Smooth muscle cell (in vitro differentiated cells): ENCODE data around the gene KCNMA1. TPM values are rescaled to one million over a fixed set of nuclear protein-coding genes. Genes with fewer than 3 reads are reported as not detected.
A peak's percentile ranks its signal among the peaks of the same experiment; 100 is the strongest.

Experiments
- DNase-seq: peaks from one replicate; lab custom pipeline; 2025; ENCODE audit not compliant: unreplicated experiment; lab: John Stamatoyannopoulos, UW
- H2AFZ ChIP-seq: fragments of 200-600 bp; sonication (generic); 2 replicates; pipeline ENCODE4 v1.6.0; 2016; ENCODE audit warnings: antibody characterized with exemption, low read depth, mild to moderate bottlenecking
- H3F3A ChIP-seq: fragments of 200-600 bp; sonication (generic); 2 replicates; pipeline ENCODE4 v1.6.0; 2017; ENCODE audit warnings: antibody characterized with exemption, low read depth
- H3K27ac ChIP-seq: fragments of 200-600 bp; sonication (generic); 2 replicates; pipeline ENCODE4 v1.5.1; 2016; ENCODE audit warnings: low read depth, mild to moderate bottlenecking
- H3K27me3 ChIP-seq: fragments of 200-600 bp; sonication (generic); 2 replicates; pipeline ENCODE4 v1.6.1; 2016; ENCODE audit warnings: low read depth, mild to moderate bottlenecking
- H3K36me3 ChIP-seq: fragments of 200-600 bp; sonication (generic); 2 replicates; pipeline ENCODE4 v1.5.1; 2016; ENCODE audit warnings: low read depth
- H3K4me1 ChIP-seq: fragments of 200-600 bp; sonication (generic); 2 replicates; pipeline ENCODE4 v1.5.1; 2016; ENCODE audit warnings: low read depth
- H3K4me2 ChIP-seq: fragments of 200-600 bp; sonication (generic); 2 replicates; pipeline ENCODE4 v1.6.0; 2016; ENCODE audit warnings: mild to moderate bottlenecking
- H3K4me3 ChIP-seq: fragments of 200-600 bp; sonication (generic); 2 replicates; pipeline ENCODE4 v1.5.1; 2016; ENCODE audit warnings: mild to moderate bottlenecking
- H3K79me2 ChIP-seq: fragments of 200-600 bp; sonication (generic); 2 replicates; pipeline ENCODE4 v1.6.0; 2016; ENCODE audit warnings: low read depth, mild to moderate bottlenecking
- H3K9ac ChIP-seq: fragments of 200-600 bp; sonication (generic); 2 replicates; pipeline ENCODE4 v1.6.0; 2016; ENCODE audit warnings: low read depth
- H3K9me3 ChIP-seq: fragments of 200-600 bp; sonication (generic); replicated peaks from 2 replicates; pipeline ENCODE4 v1.5.1; 2016; ENCODE audit warnings: low read depth
- H4K20me1 ChIP-seq: fragments of 200-600 bp; sonication (generic); 2 replicates; pipeline ENCODE4 v1.6.0; 2016; ENCODE audit warnings: low read depth
- CTCF ChIP-seq: fragments of 200-600 bp; sonication (generic); IDR thresholded peaks from 2 replicates; pipeline ENCODE4 v1.5.1; 2017; ENCODE audit warnings: borderline replicate concordance, mild to moderate bottlenecking, antibody characterized with exemption; ENCODE audit not compliant: insufficient read depth, poor library complexity, severe bottlenecking
- WGBS: methylation state at CpG from one replicate; pipeline ENCODE4 v1.1.7; 2016; ENCODE audit warnings: low lambda C conversion rate; 5-methylcytosine and 5-hydroxymethylcytosine counted together
- polyA plus RNA-seq: library from polyadenylated mRNA; unstranded; fragments of >200 nt; fragmentation: Nextera tagmentation; extraction: Ambion mirVana; gene quantifications from 2 replicates; pipeline ENCODE4 v1.2.1, GENCODE V29; 2016
- total RNA-seq: library from RNA; depleted of rRNA; stranded (reverse); fragments of >200 nt; gene quantifications from 2 replicates; pipeline ENCODE4 v1.2.3, GENCODE V29; 2014

Gene KCNMA1
- total and polyA plus RNA-seq, 2 experiments from 2014 or later: 9.1 to 23.4 TPM

DNA sequence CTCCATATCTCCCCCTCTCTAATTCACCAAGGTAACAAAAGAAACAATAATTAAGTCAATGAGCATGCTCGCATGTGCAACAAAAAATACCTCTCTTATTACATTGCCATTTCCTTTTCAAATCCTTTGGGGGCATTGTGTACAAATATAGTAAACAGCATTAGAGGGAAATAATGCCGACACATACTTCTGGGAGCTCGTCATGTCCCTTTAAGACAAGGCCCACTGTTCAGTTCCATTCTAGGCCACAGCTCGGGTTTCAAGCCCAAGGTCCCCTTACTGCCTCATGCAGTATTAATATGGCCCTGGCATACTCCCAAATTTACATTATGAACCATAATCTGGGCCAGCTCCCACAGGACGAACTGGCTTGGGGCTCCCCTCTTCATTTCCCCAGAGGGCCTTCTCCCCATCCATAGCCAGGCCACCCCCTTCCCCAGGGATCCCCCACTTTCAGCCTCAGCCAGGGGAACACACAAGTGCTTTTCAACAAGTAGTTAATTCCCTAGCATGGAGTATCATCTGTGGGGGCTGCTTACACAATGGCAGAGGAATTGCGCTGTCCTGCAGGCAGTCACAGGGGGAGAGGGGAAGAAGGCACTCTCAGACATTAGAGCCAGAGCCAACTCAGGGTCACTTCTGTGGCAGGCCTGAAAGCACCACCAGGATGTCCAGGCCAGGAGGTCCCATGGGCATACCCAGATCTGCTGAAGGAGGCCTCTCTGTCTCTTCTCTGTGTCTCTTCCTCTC is 110.6 kb downstream of the KCNMA1 start:
- Histone ChIP-seq H3K4me2 (no peak overlapping the region), H3K27me3 (no peaks in the 10 kb centered on the region), H3F3A (no peaks in the 10 kb centered on the region), H3K9me3 (no peaks in the 10 kb centered on the region), H3K4me1 (no peaks in the 10 kb centered on the region), H2AFZ (no peak overlapping the region), H3K79me2 (no peaks in the 10 kb centered on the region), H3K9ac (no peak overlapping the region), H3K27ac (no peak overlapping the region), H4K20me1 (no peaks in the 10 kb centered on the region), H3K36me3 (no peaks in the 10 kb centered on the region), H3K4me3 (no peak overlapping the region)
- 83% methylated on average over 6 of the region's 6 CpGs for WGBS
- DNase-seq: no peak
- no peak for TF ChIP-seq CTCF

DNA sequence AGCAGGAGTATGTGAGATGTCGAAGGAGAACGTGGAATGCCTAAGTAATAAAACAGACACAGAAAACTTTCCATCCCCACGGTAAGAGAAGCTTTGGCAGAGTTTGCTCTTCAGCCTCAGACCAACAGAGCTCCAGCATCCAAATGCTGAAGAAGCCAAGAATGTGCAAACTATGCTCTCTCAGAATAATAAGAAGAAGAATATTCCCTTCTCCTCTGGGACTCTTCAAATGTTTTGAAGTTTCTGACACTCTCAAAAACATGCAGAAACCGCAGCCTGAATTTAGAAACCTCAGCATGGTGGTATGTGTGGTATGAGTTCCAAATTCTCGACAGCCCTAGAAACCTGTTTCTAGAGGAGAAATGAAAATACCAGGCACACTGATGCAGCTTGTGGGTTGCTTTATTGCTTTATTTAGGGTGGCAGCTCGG is 113.3 kb downstream of the KCNMA1 start:
- H4K20me1 ChIP-seq: no peaks in the 10 kb centered on the region
- H3K9ac ChIP-seq: no peak overlapping the region
- peak overlapping the region; percentile 17 for H3K4me2 ChIP-seq
- H2AFZ ChIP-seq: no peak overlapping the region
- H3K4me3 ChIP-seq: no peak overlapping the region
- no peaks in the 10 kb centered on the region for H3K4me1 ChIP-seq
- no peaks in the 10 kb centered on the region for H3K27me3 ChIP-seq
- WGBS: 13% methylated on average over 6 of the region's 6 CpGs
- H3K27ac ChIP-seq: peak overlapping the region; percentile 14
- DNase-seq: no peak
- H3F3A ChIP-seq: no peaks in the 10 kb centered on the region
- H3K36me3 ChIP-seq: no peaks in the 10 kb centered on the region
- no peak for TF ChIP-seq CTCF
- no peaks in the 10 kb centered on the region for H3K9me3 ChIP-seq
- H3K79me2 ChIP-seq: no peaks in the 10 kb centered on the region

GRCh38 chr10:77522268-77522809 is 115.3 kb downstream of the KCNMA1 start:
- no peaks in the 10 kb centered on the region for H3K79me2 ChIP-seq
- no peak overlapping the region for H2AFZ ChIP-seq
- no peak overlapping the region for H3K4me3 ChIP-seq
- H3K36me3 ChIP-seq: no peaks in the 10 kb centered on the region
- H3K27me3 ChIP-seq: no peaks in the 10 kb centered on the region
- H4K20me1 ChIP-seq: no peaks in the 10 kb centered on the region
- H3K9me3 ChIP-seq: no peaks in the 10 kb centered on the region
- no peak overlapping the region for H3K27ac ChIP-seq
- H3F3A ChIP-seq: no peaks in the 10 kb centered on the region
- no peak overlapping the region for H3K9ac ChIP-seq
- TF ChIP-seq CTCF: no peak
- no peak for DNase-seq
- H3K4me1 ChIP-seq: no peaks in the 10 kb centered on the region
- 85% methylated on average over 4 of the region's 4 CpGs for WGBS
- no peak overlapping the region for H3K4me2 ChIP-seq
